Panc1 (cell line): ENCODE measurements around the gene PRODH2. TPM values are rescaled to one million over a fixed set of nuclear protein-coding genes. Genes with fewer than 3 reads are reported as not detected.
A peak's percentile ranks its signal among the peaks of the same experiment; 100 is the strongest.

Experiments
- ATAC-seq: fragments of 200-7000 bp; cut with Tn5 transposase; 2 replicates; pipeline ENCODE4 v1.9.1; 2020; ENCODE audit warnings: mild to moderate bottlenecking, moderate library complexity
- BruUV-seq: library from RNA; stranded (reverse); fragments of 400-500 nt; replicated peaks from 2 replicates; lab custom pipeline; 2021; lab: Mats Ljungman, UMichigan
- CTCF ChIA-PET: fragments of 300-600 bp; sonication (Branson Sonifier 250); formaldehyde crosslinking; loops from one replicate; lab custom pipeline; 2022; ENCODE audit warnings: antibody characterized with exemption; lab: Charles Lee
- POLR2A ChIA-PET: fragments of 300-600 bp; sonication (Branson Sonifier 250); formaldehyde crosslinking; loops from one replicate; lab custom pipeline; 2022; ENCODE audit warnings: antibody characterized with exemption; lab: Charles Lee
- DNase-seq: peaks from one replicate; pipeline ENCODE4 v3.0.0-alpha.2; 2010; ENCODE audit warnings: low read depth, low spot score
- H3K27ac ChIP-seq: 2 replicates; pipeline ENCODE4 v1.5.1; 2011; ENCODE audit warnings: mild to moderate bottlenecking, low read length, inconsistent platforms
- H3K27me3 ChIP-seq: fragments of 200-500 bp; sonication (Bioruptor generic); 2 replicates; pipeline ENCODE4 v1.6.0; 2014; ENCODE audit warnings: low read length, inconsistent platforms; ENCODE audit not compliant: control insufficient read depth, insufficient read depth
- H3K36me3 ChIP-seq: fragments of 200-500 bp; sonication (Bioruptor generic); 2 replicates; pipeline ENCODE4 v1.5.1; 2014; ENCODE audit warnings: inconsistent platforms, mild to moderate bottlenecking, low read length, moderate library complexity; ENCODE audit not compliant: control insufficient read depth, insufficient read depth
- H3K4me1 ChIP-seq: 2 replicates; pipeline ENCODE4 v1.5.1; 2011; ENCODE audit warnings: inconsistent platforms, mild to moderate bottlenecking, low read length, moderate library complexity; ENCODE audit not compliant: control insufficient read depth, insufficient read depth
- H3K4me3 ChIP-seq, 2 experiments: 2 replicates each; pipeline ENCODE4 v1.5.1; 2011 to 2012; ENCODE audit warnings: low read depth in 2 of 2, low read length in 2 of 2, mild to moderate bottlenecking in 2 of 2, inconsistent platforms in 1 of 2, moderate library complexity in 1 of 2
- H3K9me3 ChIP-seq: fragments of 200-500 bp; sonication (Bioruptor generic); 2 replicates; pipeline ENCODE4 v1.5.1; 2014; ENCODE audit warnings: low read depth, mild to moderate bottlenecking, inconsistent platforms, low read length, moderate library complexity; ENCODE audit not compliant: control insufficient read depth, insufficient read depth
- POLR2AphosphoS5 ChIP-seq: IDR thresholded peaks from 2 replicates; pipeline ENCODE4 v1.6.1; 2012; ENCODE audit warnings: mild to moderate bottlenecking, low read depth, low read length, moderate library complexity
- SIN3A ChIP-seq: IDR thresholded peaks from 2 replicates; pipeline ENCODE4 v1.6.1; 2012; ENCODE audit warnings: low read depth, mild to moderate bottlenecking, low read length, moderate library complexity, borderline replicate concordance; ENCODE audit not compliant: insufficient read depth
- TCF7L2 ChIP-seq: IDR thresholded peaks from 2 replicates; pipeline ENCODE4 v1.6.1; 2011; ENCODE audit warnings: mild to moderate bottlenecking, low read depth, low read length, inconsistent platforms
- in situ Hi-C: cut with HindIII; loops from 2 replicates; pipeline ENCODE4 v1.10.0; 2016; ENCODE audit warnings: low sequenced_read_pairs, low pct_unique_long_range_greater_than_20kb
- intact Hi-C: fragments of 100-400 bp; cut with micrococcal nuclease; formaldehyde crosslinking; loops from one replicate; pipeline ENCODE4 v1.10.0; 2022; ENCODE audit not compliant: unreplicated experiment
- total RNA-seq: library from RNA; stranded (reverse); gene quantifications from one replicate; pipeline ENCODE4 v1.2.1, GENCODE V29; 2021; ENCODE audit not compliant: unreplicated experiment
- TF ChIP-seq, protein P1 (sequence below): fragments of 450-650 bp; IDR thresholded peaks from 2 replicates; pipeline ENCODE4 v1.5.1; 2017; ENCODE audit warnings: mild to moderate bottlenecking
- TF ChIP-seq, protein P2 (sequence below), 2 experiments: IDR thresholded peaks; 2 replicates each; pipeline ENCODE4 v1.6.1; 2011 to 2012; ENCODE audit warnings: low read depth in 2 of 2, control low read depth in 1 of 2, low read length in 1 of 2, mild to moderate bottlenecking in 1 of 2, moderate library complexity in 1 of 2; ENCODE audit not compliant: insufficient read depth in 1 of 2

The PRODH2 gene
- total RNA-seq, 1 experiment from 2014 or later, result not detected

DNA sequence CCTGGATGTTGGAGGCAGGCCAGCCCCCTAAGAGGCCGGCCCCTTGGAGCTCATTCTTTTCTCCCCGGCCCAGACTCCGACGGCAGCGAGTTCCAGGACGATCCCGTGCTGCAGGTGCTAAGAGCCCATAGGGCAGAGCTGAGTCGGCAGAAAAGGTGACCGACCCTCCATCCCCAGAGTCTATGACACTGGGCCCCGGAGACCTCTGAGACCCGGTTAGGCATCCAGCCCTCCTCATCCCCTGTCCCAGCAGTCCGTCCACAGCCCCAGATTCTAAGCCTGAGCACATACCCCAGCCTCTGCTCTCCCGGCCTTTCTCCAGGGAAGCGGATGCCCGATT is 44.6 kb downstream of the PRODH2 start:
- CTCF ChIA-PET, result no interaction called here
- DNase-seq, result no peak

DNA sequence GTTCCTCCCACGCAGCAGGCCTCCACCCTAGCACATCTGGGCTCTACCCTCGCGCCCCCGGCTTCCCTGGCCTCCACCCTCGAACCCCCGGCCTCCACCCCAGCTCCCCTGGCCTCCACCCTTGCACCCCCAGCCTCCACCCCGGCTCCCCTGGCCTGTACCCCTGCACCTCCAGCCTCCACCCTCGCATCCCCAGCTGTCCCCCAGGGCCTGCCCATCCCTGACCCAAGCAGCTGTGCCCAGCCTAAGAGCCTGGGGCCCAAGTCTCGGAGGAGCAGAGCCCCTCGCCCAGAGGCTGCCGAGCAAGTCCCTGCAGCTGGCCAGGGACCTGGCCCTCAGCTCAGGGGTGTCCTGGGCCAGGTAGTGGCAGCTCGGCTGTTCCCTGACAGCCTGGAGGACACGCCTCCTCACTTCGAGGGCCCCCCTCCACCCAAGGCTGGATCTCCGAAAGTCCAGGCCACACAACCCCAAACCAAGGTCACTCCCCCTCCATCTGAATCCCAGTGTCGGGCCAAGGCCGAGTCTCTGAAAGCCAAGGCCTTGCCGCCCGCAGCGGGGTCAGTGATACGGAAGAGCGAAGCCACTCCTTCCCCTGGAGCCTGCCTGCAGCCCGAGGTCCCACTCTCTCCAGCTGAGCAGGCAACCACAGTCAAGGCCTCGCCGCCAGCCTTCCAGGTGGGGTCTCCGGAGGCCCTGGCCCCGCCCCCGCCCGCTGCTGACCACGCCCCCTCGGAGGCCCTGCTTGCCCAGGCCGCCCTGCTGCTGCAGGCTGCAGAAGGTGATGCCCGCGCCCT is 45.2 kb downstream of the PRODH2 start:
- Histone ChIP-seq H3K27ac (no peak overlapping the region), H3K9me3 (no peaks in the 10 kb centered on the region), H3K36me3 (no peaks in the 10 kb centered on the region), H3K4me1 (no peaks in the 10 kb centered on the region), H3K4me3 (no peak overlapping the region), H3K27me3 (no peaks in the 10 kb centered on the region)
- ChIA-PET POLR2A (interaction anchor here (0.6 kb wide), 1 partner anchor 116 kb away, joined by 6 read pairs; no protein-coding TSS in a partner anchor), CTCF (no interaction called here)
- BruUV-seq, result no TSS peak
- ATAC-seq, result 0 out of 2 replicates have a peak, but pooled peaks have one; percentile 7
- intact Hi-C loops, result no loop called here
- TF ChIP-seq POLR2AphosphoS5 (no peak), SIN3A (no peak), TCF7L2 (no peak)
- TF ChIP-seq, protein P1, sequence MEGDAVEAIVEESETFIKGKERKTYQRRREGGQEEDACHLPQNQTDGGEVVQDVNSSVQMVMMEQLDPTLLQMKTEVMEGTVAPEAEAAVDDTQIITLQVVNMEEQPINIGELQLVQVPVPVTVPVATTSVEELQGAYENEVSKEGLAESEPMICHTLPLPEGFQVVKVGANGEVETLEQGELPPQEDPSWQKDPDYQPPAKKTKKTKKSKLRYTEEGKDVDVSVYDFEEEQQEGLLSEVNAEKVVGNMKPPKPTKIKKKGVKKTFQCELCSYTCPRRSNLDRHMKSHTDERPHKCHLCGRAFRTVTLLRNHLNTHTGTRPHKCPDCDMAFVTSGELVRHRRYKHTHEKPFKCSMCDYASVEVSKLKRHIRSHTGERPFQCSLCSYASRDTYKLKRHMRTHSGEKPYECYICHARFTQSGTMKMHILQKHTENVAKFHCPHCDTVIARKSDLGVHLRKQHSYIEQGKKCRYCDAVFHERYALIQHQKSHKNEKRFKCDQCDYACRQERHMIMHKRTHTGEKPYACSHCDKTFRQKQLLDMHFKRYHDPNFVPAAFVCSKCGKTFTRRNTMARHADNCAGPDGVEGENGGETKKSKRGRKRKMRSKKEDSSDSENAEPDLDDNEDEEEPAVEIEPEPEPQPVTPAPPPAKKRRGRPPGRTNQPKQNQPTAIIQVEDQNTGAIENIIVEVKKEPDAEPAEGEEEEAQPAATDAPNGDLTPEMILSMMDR, result no peak
- TF ChIP-seq, protein P2, sequence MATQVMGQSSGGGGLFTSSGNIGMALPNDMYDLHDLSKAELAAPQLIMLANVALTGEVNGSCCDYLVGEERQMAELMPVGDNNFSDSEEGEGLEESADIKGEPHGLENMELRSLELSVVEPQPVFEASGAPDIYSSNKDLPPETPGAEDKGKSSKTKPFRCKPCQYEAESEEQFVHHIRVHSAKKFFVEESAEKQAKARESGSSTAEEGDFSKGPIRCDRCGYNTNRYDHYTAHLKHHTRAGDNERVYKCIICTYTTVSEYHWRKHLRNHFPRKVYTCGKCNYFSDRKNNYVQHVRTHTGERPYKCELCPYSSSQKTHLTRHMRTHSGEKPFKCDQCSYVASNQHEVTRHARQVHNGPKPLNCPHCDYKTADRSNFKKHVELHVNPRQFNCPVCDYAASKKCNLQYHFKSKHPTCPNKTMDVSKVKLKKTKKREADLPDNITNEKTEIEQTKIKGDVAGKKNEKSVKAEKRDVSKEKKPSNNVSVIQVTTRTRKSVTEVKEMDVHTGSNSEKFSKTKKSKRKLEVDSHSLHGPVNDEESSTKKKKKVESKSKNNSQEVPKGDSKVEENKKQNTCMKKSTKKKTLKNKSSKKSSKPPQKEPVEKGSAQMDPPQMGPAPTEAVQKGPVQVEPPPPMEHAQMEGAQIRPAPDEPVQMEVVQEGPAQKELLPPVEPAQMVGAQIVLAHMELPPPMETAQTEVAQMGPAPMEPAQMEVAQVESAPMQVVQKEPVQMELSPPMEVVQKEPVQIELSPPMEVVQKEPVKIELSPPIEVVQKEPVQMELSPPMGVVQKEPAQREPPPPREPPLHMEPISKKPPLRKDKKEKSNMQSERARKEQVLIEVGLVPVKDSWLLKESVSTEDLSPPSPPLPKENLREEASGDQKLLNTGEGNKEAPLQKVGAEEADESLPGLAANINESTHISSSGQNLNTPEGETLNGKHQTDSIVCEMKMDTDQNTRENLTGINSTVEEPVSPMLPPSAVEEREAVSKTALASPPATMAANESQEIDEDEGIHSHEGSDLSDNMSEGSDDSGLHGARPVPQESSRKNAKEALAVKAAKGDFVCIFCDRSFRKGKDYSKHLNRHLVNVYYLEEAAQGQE (IDR thresholded peaks at IDR 0.05; ENCODE audit: insufficient read depth in 1 of 2, low read depth in 2 of 2, low read length in 1 of 2), result no peak
- in situ Hi-C loops, result no loop called here
- no peak for DNase-seq

More for the DNA sequence above, 44.6 kb downstream of the PRODH2 start:
- POLR2A ChIA-PET, result interaction anchor here (0.6 kb wide), 1 partner anchor 115 kb away, joined by 6 read pairs; no protein-coding TSS in a partner anchor
- no peak overlapping the region for H3K27ac ChIP-seq
- intact Hi-C loops (no loop called here), in situ Hi-C loops (no loop called here)
- ATAC-seq, result no peak
- TF ChIP-seq SIN3A, result no peak
- TF ChIP-seq, protein P1, result no peak
- TF ChIP-seq TCF7L2, result no peak
- TF ChIP-seq POLR2AphosphoS5, result no peak
- TF ChIP-seq, protein P2 (IDR thresholded peaks at IDR 0.05; ENCODE audit: insufficient read depth in 1 of 2, low read depth in 2 of 2, low read length in 1 of 2), result no peak
- H3K9me3 ChIP-seq, result no peaks in the 10 kb centered on the region
- no peak overlapping the region for H3K4me3 ChIP-seq
- H3K4me1 ChIP-seq, result no peaks in the 10 kb centered on the region
- H3K36me3 ChIP-seq, result no peaks in the 10 kb centered on the region
- no peaks in the 10 kb centered on the region for H3K27me3 ChIP-seq
- no TSS peak for BruUV-seq
